Adrenal gland (tissue), 12 donors: ENCODE measurements around the gene AP4M1. TPM values are rescaled to one million over a fixed set of nuclear protein-coding genes. Genes with fewer than 3 reads are reported as not detected.

ENCODE experiments used
- DNase-seq, 7 donors: peaks; one replicate each; pipeline ENCODE4 v3.0.0-alpha.2; 2019 to 2020
- H3K27ac ChIP-seq, 5 donors: fragments of 200-600 bp; sonication (generic) in 4 of 5; 1 replicate in 3 of 5; 2 replicates in 2 of 5; pipeline versions ENCODE4 v1.5.1 to v1.8.0; 2016 to 2020; ENCODE audit warnings: mild to moderate bottlenecking in 1 of 5
- H3K27me3 ChIP-seq: fragments of 200-600 bp; 2 replicates; pipeline ENCODE4 v1.8.0; 2021
- H3K36me3 ChIP-seq, 2 donors: fragments of 200-600 bp; replicated peaks in 1 of 2; 1 replicate in 1 of 2; 2 replicates in 1 of 2; pipeline versions ENCODE4 v1.5.1 to v1.8.0; 2018 to 2022
- H3K4me1 ChIP-seq, 2 donors: fragments of 200-600 bp; replicated peaks in 1 of 2; 1 replicate in 1 of 2; 2 replicates in 1 of 2; pipeline versions ENCODE4 v1.5.1 to v1.8.0; 2018 to 2021
- H3K4me3 ChIP-seq, 4 donors: fragments of 200-600 bp; sonication (generic) in 3 of 4; one replicate each; pipeline ENCODE4 v1.5.1; 2016 to 2018
- H3K9me3 ChIP-seq, 3 donors: fragments of 200-600 bp; sonication (generic) in 1 of 3; replicated peaks in 1 of 3; 1 replicate in 2 of 3; 2 replicates in 1 of 3; pipeline versions ENCODE4 v1.5.1 to v1.8.0; 2016 to 2021
- CTCF ChIP-seq, 6 experiments: fragments of 450-650 bp in 4 of 6; fragments of 200-600 bp in 2 of 6; sonication (generic) in 1 of 6; IDR thresholded peaks; 1 replicate in 5 of 6; 2 replicates in 1 of 6; pipeline versions ENCODE4 v1.5.1 to v1.8.0; 2016 to 2021; ENCODE audit warnings: antibody characterized with exemption in 6 of 6, mild to moderate bottlenecking in 2 of 6, moderate library complexity in 1 of 6
- POLR2A ChIP-seq, 2 donors: fragments of 450-650 bp; IDR thresholded peaks; one replicate each; pipeline ENCODE4 v1.6.1; 2017; ENCODE audit warnings: antibody characterized with exemption in 2 of 2, mild to moderate bottlenecking in 2 of 2, moderate library complexity in 1 of 2
- WGBS, 4 donors: extraction: QIAGEN DNeasy Blood & Tissue Kit in 2 of 4; methylation state at CpG; one replicate each; pipeline versions ENCODE4 v1.1.5 to v1.1.7; 2013 to 2017; 5-methylcytosine and 5-hydroxymethylcytosine counted together
- intact Hi-C, 2 donors: fragments of 100-400 bp; cut with DNase I; formaldehyde crosslinking; loops; one replicate each; pipeline versions ENCODE4 v1.14.1 to v1.15.0; 2022 to 2023
- polyA plus RNA-seq, 3 donors: library from polyadenylated mRNA; stranded (reverse); fragments of 200-250 nt in 2 of 3; fragments of 350-450 nt in 1 of 3; fragmentation: Illumina TruSeq in 1 of 3; extraction: RNeasy Lipid Tissue Mini Kit (QIAGEN cat#74804) in 1 of 3; gene quantifications; one replicate each; pipeline ENCODE4 v1.2.3, GENCODE V29; 2013 to 2014
- total RNA-seq, 9 donors: library from RNA; depleted of rRNA in 4 of 9; stranded (reverse); fragments of >200 nt in 4 of 9; fragments of 120-200 nt in 1 of 9; fragmentation: NEBNext Ultra II Directional in 1 of 9; extraction: Animal tissue kit (Norgen Biotek cat#: 25700) in 1 of 9; gene quantifications; one replicate each; pipeline versions ENCODE4 v1.1.0 to v1.2.4, GENCODE V29; 2013 to 2023
- donor health status: healthy with polysubstance abuse.
- donor health status: Bipolar disorder and iron deficiency.
- donor health status: DM: yes; HTN: yes; CAD: no.
- donor health status: DM: no; HTN: no; CAD: no.
- donor health status: DM: no; HTN: no; CAD: no.
- donor health status: DM: yes; HTN: yes; CAD: no.

The AP4M1 gene
- total and polyA plus RNA-seq, 12 donors = 9.6 to 30.1 (median 16.5) TPM

- H3K27me3 ChIP-seq = no peaks in the 10 kb centered on the region
- intact Hi-C loops = loop anchor here in 1 of 2 donors (10.0 kb wide), 1 partner anchor 62 kb away; the partner anchor contains the start of gene PVRIG
- 89 to 93% (median 91%) methylated on average over 8 to 18 of the region's 18 CpGs for WGBS, 4 donors
- H3K27ac ChIP-seq = no peak overlapping the region
- H3K9me3 ChIP-seq = no peaks in the 10 kb centered on the region
- TF ChIP-seq CTCF (IDR thresholded peaks at IDR 0.05) (no peak), POLR2A (IDR thresholded peaks at IDR 0.05) (no peak)
- no peak overlapping the region for H3K4me3 ChIP-seq
- H3K36me3 ChIP-seq = peaks cover 0 to 36% of the 10 kb centered on the region in 2 donors
- no peak for DNase-seq
- peaks cover 3 to 25% of the 10 kb centered on the region in 2 donors for H3K4me1 ChIP-seq
Observed at GRCh38 chr7:100152937-100153666, 51.7 kb downstream of the AP4M1 start.

GRCh38 chr7:100153708-100154535, 52.5 kb downstream of the AP4M1 start:
- intact Hi-C loops = loop anchor here in 1 of 2 donors (10.0 kb wide), 1 partner anchor 61 kb away; the partner anchor contains the start of gene PVRIG
- 82 to 89% (median 86%) methylated on average over 16 of the region's 16 CpGs for WGBS, 4 donors
- Histone ChIP-seq H3K27ac (no peak overlapping the region), H3K4me3 (no peak overlapping the region), H3K9me3 (no peaks in the 10 kb centered on the region), H3K27me3 (no peaks in the 10 kb centered on the region), H3K4me1 (peaks cover 3 to 25% of the 10 kb centered on the region in 2 donors), H3K36me3 (peaks cover 0 to 36% of the 10 kb centered on the region in 2 donors)
- TF ChIP-seq POLR2A (IDR thresholded peaks at IDR 0.05) = no peak
- TF ChIP-seq CTCF (IDR thresholded peaks at IDR 0.05) = no peak
- DNase-seq = no peak

- no peak for TF ChIP-seq CTCF (IDR thresholded peaks at IDR 0.05)
- intact Hi-C loops = loop anchor here in 1 of 2 donors (10.0 kb wide), 1 partner anchor 60 kb away; the partner anchor contains the start of gene PVRIG
- H3K27ac ChIP-seq = no peak overlapping the region
- 53 to 83% (median 73%) methylated on average over 5 to 30 of the region's 30 CpGs for WGBS, 4 donors
- H3K4me3 ChIP-seq = no peak overlapping the region
- H3K27me3 ChIP-seq = no peaks in the 10 kb centered on the region
- H3K9me3 ChIP-seq = no peaks in the 10 kb centered on the region
- H3K36me3 ChIP-seq = peaks cover 0 to 36% of the 10 kb centered on the region in 2 donors
- DNase-seq = no peak
- H3K4me1 ChIP-seq = peaks cover 3 to 24% of the 10 kb centered on the region in 2 donors
Observed at GRCh38 chr7:100154651-100155491, 53.4 kb downstream of the AP4M1 start.
